GM23338 (cell line): ENCODE measurements around the gene SNRNP35.

Experiments
- CREB1 ChIP-seq: fragments of 250-450 bp; sonication (Bioruptor Pico); IDR thresholded peaks from 2 replicates; pipeline ENCODE4 v1.5.0; 2020; ENCODE audit warnings: low read depth, mild to moderate bottlenecking, moderate library complexity
- EZH2 ChIP-seq: fragments of 200-600 bp; sonication (generic); IDR thresholded peaks from one replicate; pipeline ENCODE4 v1.8.0; 2017; ENCODE audit warnings: antibody characterized with exemption, mild to moderate bottlenecking, low read depth; ENCODE audit not compliant: unreplicated experiment
- EZH2phosphoT487 ChIP-seq: fragments of 200-600 bp; sonication (generic); IDR thresholded peaks from one replicate; pipeline ENCODE4 v1.8.1; 2018; ENCODE audit warnings: antibody characterized with exemption; ENCODE audit not compliant: unreplicated experiment
- JUNB ChIP-seq: IDR thresholded peaks from one replicate; pipeline ENCODE4 v1.6.1; 2016; ENCODE audit warnings: antibody characterized with exemption; ENCODE audit not compliant: unreplicated experiment
- POLR2AphosphoS5 ChIP-seq: IDR thresholded peaks from 2 replicates; pipeline ENCODE4 v1.6.1; 2016; ENCODE audit warnings: antibody characterized with exemption, low read depth
- REST ChIP-seq: IDR thresholded peaks from one replicate; pipeline ENCODE4 v1.6.1; 2018; ENCODE audit warnings: antibody characterized with exemption; ENCODE audit not compliant: unreplicated experiment
- ZNF331 ChIP-seq: fragments of 250-450 bp; sonication (Bioruptor Pico); IDR thresholded peaks from 2 replicates; pipeline ENCODE4 v1.5.0; 2020; ENCODE audit warnings: low read depth, mild to moderate bottlenecking, moderate library complexity
- TF ChIP-seq, protein P1 (sequence below), 2 experiments: fragments of 200-600 bp in 1 of 2; sonication (generic) in 1 of 2; conservative IDR thresholded peaks; 2 replicates each; pipeline versions ENCODE4 v1.5.1 to v1.6.1; 2016 to 2017; ENCODE audit warnings: antibody characterized with exemption in 2 of 2, low read depth in 2 of 2, mild to moderate bottlenecking in 2 of 2, moderate library complexity in 1 of 2
- TF ChIP-seq, protein P2 (sequence below): IDR thresholded peaks from 2 replicates; pipeline ENCODE4 v1.6.1; 2016; ENCODE audit warnings: antibody characterized with exemption
- TF ChIP-seq, protein P3 (sequence below): fragments of 250-450 bp; sonication (Bioruptor Pico); IDR thresholded peaks from 2 replicates; pipeline ENCODE4 v1.5.0; 2020; ENCODE audit warnings: mild to moderate bottlenecking, moderate library complexity

DNA sequence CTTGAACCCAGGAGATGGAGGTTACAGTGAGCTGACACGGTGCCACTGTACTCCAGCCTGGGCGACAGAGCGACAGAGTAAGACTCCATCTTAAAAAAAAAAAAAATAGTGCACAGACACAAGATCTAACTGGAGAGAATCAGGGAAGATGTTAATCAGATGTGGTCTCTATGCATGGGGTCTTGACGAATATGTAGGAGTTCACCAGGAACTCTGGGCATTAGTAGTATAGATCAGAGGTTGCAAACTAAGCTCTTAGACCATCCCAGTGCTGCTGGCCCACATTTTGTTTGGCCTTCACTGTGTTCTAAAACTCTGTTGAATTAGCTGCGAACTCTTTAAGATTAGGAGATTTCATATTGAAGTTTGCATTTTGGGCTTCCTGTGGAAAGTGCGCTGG is 31.6 kb downstream of the SNRNP35 start:
- TF ChIP-seq, protein P1, sequence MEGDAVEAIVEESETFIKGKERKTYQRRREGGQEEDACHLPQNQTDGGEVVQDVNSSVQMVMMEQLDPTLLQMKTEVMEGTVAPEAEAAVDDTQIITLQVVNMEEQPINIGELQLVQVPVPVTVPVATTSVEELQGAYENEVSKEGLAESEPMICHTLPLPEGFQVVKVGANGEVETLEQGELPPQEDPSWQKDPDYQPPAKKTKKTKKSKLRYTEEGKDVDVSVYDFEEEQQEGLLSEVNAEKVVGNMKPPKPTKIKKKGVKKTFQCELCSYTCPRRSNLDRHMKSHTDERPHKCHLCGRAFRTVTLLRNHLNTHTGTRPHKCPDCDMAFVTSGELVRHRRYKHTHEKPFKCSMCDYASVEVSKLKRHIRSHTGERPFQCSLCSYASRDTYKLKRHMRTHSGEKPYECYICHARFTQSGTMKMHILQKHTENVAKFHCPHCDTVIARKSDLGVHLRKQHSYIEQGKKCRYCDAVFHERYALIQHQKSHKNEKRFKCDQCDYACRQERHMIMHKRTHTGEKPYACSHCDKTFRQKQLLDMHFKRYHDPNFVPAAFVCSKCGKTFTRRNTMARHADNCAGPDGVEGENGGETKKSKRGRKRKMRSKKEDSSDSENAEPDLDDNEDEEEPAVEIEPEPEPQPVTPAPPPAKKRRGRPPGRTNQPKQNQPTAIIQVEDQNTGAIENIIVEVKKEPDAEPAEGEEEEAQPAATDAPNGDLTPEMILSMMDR (conservative IDR thresholded peaks at IDR 0.05; ENCODE audit: low read depth in 2 of 2) = no peak
- TF ChIP-seq EZH2 (no peak), JUNB (no peak), POLR2AphosphoS5 (no peak), REST (no peak), CREB1 (CRISPR knock-in tag) (no peak), EZH2phosphoT487 (no peak), ZNF331 (CRISPR knock-in tag) (no peak)
- TF ChIP-seq, protein P2, sequence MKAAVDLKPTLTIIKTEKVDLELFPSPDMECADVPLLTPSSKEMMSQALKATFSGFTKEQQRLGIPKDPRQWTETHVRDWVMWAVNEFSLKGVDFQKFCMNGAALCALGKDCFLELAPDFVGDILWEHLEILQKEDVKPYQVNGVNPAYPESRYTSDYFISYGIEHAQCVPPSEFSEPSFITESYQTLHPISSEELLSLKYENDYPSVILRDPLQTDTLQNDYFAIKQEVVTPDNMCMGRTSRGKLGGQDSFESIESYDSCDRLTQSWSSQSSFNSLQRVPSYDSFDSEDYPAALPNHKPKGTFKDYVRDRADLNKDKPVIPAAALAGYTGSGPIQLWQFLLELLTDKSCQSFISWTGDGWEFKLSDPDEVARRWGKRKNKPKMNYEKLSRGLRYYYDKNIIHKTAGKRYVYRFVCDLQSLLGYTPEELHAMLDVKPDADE = no peak
- TF ChIP-seq, protein P3, sequence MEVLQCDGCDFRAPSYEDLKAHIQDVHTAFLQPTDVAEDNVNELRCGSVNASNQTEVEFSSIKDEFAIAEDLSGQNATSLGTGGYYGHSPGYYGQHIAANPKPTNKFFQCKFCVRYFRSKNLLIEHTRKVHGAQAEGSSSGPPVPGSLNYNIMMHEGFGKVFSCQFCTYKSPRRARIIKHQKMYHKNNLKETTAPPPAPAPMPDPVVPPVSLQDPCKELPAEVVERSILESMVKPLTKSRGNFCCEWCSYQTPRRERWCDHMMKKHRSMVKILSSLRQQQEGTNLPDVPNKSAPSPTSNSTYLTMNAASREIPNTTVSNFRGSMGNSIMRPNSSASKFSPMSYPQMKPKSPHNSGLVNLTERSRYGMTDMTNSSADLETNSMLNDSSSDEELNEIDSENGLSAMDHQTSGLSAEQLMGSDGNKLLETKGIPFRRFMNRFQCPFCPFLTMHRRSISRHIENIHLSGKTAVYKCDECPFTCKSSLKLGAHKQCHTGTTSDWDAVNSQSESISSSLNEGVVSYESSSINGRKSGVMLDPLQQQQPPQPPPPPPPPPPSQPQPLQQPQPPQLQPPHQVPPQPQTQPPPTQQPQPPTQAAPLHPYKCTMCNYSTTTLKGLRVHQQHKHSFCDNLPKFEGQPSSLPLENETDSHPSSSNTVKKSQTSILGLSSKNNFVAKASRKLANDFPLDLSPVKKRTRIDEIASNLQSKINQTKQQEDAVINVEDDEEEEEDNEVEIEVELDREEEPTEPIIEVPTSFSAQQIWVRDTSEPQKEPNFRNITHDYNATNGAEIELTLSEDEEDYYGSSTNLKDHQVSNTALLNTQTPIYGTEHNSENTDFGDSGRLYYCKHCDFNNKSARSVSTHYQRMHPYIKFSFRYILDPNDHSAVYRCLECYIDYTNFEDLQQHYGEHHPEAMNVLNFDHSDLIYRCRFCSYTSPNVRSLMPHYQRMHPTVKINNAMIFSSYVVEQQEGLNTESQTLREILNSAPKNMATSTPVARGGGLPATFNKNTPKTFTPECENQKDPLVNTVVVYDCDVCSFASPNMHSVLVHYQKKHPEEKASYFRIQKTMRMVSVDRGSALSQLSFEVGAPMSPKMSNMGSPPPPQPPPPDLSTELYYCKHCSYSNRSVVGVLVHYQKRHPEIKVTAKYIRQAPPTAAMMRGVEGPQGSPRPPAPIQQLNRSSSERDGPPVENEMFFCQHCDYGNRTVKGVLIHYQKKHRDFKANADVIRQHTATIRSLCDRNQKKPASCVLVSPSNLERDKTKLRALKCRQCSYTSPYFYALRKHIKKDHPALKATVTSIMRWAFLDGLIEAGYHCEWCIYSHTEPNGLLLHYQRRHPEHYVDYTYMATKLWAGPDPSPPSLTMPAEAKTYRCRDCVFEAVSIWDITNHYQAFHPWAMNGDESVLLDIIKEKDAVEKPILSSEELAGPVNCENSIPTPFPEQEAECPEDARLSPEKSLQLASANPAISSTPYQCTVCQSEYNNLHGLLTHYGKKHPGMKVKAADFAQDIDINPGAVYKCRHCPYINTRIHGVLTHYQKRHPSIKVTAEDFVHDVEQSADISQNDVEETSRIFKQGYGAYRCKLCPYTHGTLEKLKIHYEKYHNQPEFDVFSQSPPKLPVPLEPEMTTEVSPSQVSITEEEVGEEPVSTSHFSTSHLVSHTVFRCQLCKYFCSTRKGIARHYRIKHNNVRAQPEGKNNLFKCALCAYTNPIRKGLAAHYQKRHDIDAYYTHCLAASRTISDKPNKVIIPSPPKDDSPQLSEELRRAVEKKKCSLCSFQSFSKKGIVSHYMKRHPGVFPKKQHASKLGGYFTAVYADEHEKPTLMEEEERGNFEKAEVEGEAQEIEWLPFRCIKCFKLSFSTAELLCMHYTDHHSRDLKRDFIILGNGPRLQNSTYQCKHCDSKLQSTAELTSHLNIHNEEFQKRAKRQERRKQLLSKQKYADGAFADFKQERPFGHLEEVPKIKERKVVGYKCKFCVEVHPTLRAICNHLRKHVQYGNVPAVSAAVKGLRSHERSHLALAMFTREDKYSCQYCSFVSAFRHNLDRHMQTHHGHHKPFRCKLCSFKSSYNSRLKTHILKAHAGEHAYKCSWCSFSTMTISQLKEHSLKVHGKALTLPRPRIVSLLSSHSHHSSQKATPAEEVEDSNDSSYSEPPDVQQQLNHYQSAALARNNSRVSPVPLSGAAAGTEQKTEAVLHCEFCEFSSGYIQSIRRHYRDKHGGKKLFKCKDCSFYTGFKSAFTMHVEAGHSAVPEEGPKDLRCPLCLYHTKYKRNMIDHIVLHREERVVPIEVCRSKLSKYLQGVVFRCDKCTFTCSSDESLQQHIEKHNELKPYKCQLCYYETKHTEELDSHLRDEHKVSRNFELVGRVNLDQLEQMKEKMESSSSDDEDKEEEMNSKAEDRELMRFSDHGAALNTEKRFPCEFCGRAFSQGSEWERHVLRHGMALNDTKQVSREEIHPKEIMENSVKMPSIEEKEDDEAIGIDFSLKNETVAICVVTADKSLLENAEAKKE = no peak
